ENCODE results near the gene PDZD2.
A peak's percentile ranks its signal among the peaks of the same experiment; 100 is the strongest.
"Not testable (repeated sequence)": the region's sequence is repeated elsewhere in the genome, so short reads cannot be mapped to it uniquely, and the experiment has no call there.

The PDZD2 gene

DNA sequence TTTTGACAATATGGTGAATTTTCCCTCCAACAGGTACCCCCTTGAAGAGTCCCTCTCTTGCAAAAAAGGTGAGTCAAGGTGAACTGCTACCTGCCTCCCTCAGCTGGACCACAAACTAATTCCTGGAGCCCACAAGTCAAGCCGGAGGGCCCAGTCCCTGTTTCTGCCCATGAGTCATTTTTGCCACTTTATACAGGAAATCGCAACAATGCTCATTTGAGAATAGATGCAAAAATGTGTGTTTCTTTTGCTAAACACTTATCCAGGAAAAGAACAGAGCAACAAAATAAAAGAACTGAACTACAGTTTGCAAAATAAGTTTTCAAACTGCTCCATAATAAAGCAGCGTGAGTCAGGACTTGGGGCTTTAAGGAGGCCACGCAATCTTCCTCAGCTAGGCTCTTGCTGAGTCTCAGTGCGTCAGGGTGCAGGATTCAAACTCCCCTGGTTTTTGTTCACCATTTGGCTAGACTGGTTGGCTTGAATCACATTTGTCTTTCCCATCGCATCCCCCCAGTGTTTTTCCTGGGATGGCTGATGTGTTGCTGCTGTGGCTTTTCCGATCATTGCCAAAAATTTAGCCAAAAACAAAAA is 432.5 kb downstream of the PDZD2 start:
- peaks cover 0 to 26% (median 0%) of the 10 kb centered on the region in 3 donors for H3K36me3 ChIP-seq
- intact Hi-C loops (cut with DNase I; ENCODE audit: low total_unique reads), result loop anchor here (5.0 kb wide), 1 partner anchor 234 kb away; no protein-coding TSS in a partner anchor
- H3K4me3 ChIP-seq, result no peak overlapping the region
- H3K9me3 ChIP-seq, result no peaks in the 10 kb centered on the region
- H3K4me1 ChIP-seq, result no peaks in the 10 kb centered on the region
- no peak overlapping the region for H3K27ac ChIP-seq
- TF ChIP-seq, protein P1, sequence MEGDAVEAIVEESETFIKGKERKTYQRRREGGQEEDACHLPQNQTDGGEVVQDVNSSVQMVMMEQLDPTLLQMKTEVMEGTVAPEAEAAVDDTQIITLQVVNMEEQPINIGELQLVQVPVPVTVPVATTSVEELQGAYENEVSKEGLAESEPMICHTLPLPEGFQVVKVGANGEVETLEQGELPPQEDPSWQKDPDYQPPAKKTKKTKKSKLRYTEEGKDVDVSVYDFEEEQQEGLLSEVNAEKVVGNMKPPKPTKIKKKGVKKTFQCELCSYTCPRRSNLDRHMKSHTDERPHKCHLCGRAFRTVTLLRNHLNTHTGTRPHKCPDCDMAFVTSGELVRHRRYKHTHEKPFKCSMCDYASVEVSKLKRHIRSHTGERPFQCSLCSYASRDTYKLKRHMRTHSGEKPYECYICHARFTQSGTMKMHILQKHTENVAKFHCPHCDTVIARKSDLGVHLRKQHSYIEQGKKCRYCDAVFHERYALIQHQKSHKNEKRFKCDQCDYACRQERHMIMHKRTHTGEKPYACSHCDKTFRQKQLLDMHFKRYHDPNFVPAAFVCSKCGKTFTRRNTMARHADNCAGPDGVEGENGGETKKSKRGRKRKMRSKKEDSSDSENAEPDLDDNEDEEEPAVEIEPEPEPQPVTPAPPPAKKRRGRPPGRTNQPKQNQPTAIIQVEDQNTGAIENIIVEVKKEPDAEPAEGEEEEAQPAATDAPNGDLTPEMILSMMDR (IDR thresholded peaks at IDR 0.05), result no peak
- DNase-seq, result no peak
- no peaks in the 10 kb centered on the region for H3K27me3 ChIP-seq

GRCh38 chr5:32072054-32072453 is 433.1 kb downstream of the PDZD2 start:
- H3K27me3 ChIP-seq, result no peaks in the 10 kb centered on the region
- H3K36me3 ChIP-seq, result peaks cover 0 to 26% (median 0%) of the 10 kb centered on the region in 3 donors
- H3K4me3 ChIP-seq, result no peak overlapping the region
- H3K4me1 ChIP-seq, result no peaks in the 10 kb centered on the region
- DNase-seq, result no peak
- no peaks in the 10 kb centered on the region for H3K9me3 ChIP-seq
- intact Hi-C loops (cut with DNase I; ENCODE audit: low total_unique reads), result loop anchor here (5.0 kb wide), 1 partner anchor 235 kb away; no protein-coding TSS in a partner anchor
- no peak overlapping the region for H3K27ac ChIP-seq
- TF ChIP-seq, protein P1 (IDR thresholded peaks at IDR 0.05), result no peak

GRCh38 chr5:32074401-32074800 is 435.5 kb downstream of the PDZD2 start:
- no peak overlapping the region for H3K27ac ChIP-seq
- TF ChIP-seq, protein P1 (IDR thresholded peaks at IDR 0.05), result no peak
- no peak for DNase-seq
- H3K9me3 ChIP-seq, result no peaks in the 10 kb centered on the region
- no peaks in the 10 kb centered on the region for H3K4me1 ChIP-seq
- H3K27me3 ChIP-seq, result no peaks in the 10 kb centered on the region
- peaks cover 0 to 31% (median 0%) of the 10 kb centered on the region in 3 donors for H3K36me3 ChIP-seq
- intact Hi-C loops (cut with DNase I; ENCODE audit: low total_unique reads), result loop anchor here (5.0 kb wide), 1 partner anchor 237 kb away; no protein-coding TSS in a partner anchor
- no peak overlapping the region for H3K4me3 ChIP-seq

GRCh38 chr5:32076699-32077695 is 438.1 kb downstream of the PDZD2 start:
- intact Hi-C loops (cut with DNase I; ENCODE audit: low total_unique reads), result no loop called here
- TF ChIP-seq, protein P1 (IDR thresholded peaks at IDR 0.05), result peak; percentile 75 to 84
- H3K4me3 ChIP-seq, result no peak overlapping the region
- H3K4me1 ChIP-seq, result no peaks in the 10 kb centered on the region
- H3K27me3 ChIP-seq, result no peaks in the 10 kb centered on the region
- no peaks in the 10 kb centered on the region for H3K9me3 ChIP-seq
- peak in 1 of 2 donors; percentile 60 for DNase-seq
- no peak overlapping the region for H3K27ac ChIP-seq
- H3K36me3 ChIP-seq, result peaks cover 0 to 26% (median 0%) of the 10 kb centered on the region in 3 donors

- H3K9me3 ChIP-seq; intact Hi-C loops (cut with DNase I; ENCODE audit: low total_unique reads); H3K27me3 ChIP-seq; H3K4me1 ChIP-seq; DNase-seq; H3K4me3 ChIP-seq; H3K27ac ChIP-seq: not testable (repeated sequence)
- H3K36me3 ChIP-seq, result peaks cover 0 to 16% (median 0%) of the 10 kb centered on the region in 3 donors
Measured at GRCh38 chr5:32078855-32079254, 439.9 kb downstream of the PDZD2 start.

GRCh38 chr5:32080565-32080964 is 441.6 kb downstream of the PDZD2 start:
- H3K36me3 ChIP-seq; intact Hi-C loops (cut with DNase I; ENCODE audit: low total_unique reads); H3K4me3 ChIP-seq; H3K9me3 ChIP-seq; DNase-seq; H3K27me3 ChIP-seq; H3K4me1 ChIP-seq; H3K27ac ChIP-seq: not testable (repeated sequence)

Measured in tibial artery (tissue), 4 donors.